Testis (tissue), 3 donors: ENCODE measurements around the gene BAIAP2L1. TPM values are rescaled to one million over a fixed set of nuclear protein-coding genes. Genes with fewer than 3 reads are reported as not detected.

ENCODE experiments used
- polyA plus RNA-seq: library from polyadenylated mRNA; stranded (reverse); fragments of 350-450 nt; fragmentation: Illumina TruSeq; extraction: RNeasy Lipid Tissue Mini Kit (QIAGEN cat#74804); gene quantifications from one replicate; pipeline ENCODE4 v1.2.3, GENCODE V29; 2014; ENCODE audit warnings: low read depth, low replicate concordance; ENCODE audit not compliant: insufficient read depth
- total RNA-seq, 2 donors: library from RNA; depleted of rRNA; stranded (reverse); fragments of >200 nt; gene quantifications; one replicate each; pipeline ENCODE4 v1.2.3, GENCODE V29; 2016

BAIAP2L1 gene
- total and polyA plus RNA-seq, 3 donors from 2014 or later: 16.8 to 24.2 (median 23.5) TPM

Other genes starting within 250 kb of the BAIAP2L1 start
- gene BHLHA15, start 189.7 kb downstream of the BAIAP2L1 start, total RNA-seq: 1 to 10 TPM in 1 of 2 donors, under 1 TPM in 1; 0.50 to 2.4 TPM
- gene BHLHA15, start 189.7 kb downstream of the BAIAP2L1 start, polyA plus RNA-seq: not detected
- 10 to 100 TPM; 18.5 to 24.6 TPM for gene TECPR1, start 148.9 kb downstream of the BAIAP2L1 start, total RNA-seq
- gene TECPR1, start 148.9 kb downstream of the BAIAP2L1 start, polyA plus RNA-seq: 13.5 TPM
- gene BRI3, start 119.4 kb downstream of the BAIAP2L1 start, total RNA-seq: 10 to 100 TPM; 61.1 to 76.3 TPM
- 167 TPM for gene BRI3, start 119.4 kb downstream of the BAIAP2L1 start, polyA plus RNA-seq
- 100 to 1,000 TPM; 136 to 139 TPM for gene NPTX2, start 216.2 kb upstream of the BAIAP2L1 start, total RNA-seq
- 77.3 TPM for gene NPTX2, start 216.2 kb upstream of the BAIAP2L1 start, polyA plus RNA-seq